ENCODE measurements around the gene LPCAT3. TPM values are rescaled to one million over a fixed set of nuclear protein-coding genes. Genes with fewer than 3 reads are reported as not detected.
A peak's percentile ranks its signal among the peaks of the same experiment; 100 is the strongest.

The LPCAT3 gene
- total and polyA plus RNA-seq, 2 of the 13 experiments (the other 11 are each of a cell fraction or from before 2014, with no cell fraction given) = 44.5 to 64.3 TPM

DNA sequence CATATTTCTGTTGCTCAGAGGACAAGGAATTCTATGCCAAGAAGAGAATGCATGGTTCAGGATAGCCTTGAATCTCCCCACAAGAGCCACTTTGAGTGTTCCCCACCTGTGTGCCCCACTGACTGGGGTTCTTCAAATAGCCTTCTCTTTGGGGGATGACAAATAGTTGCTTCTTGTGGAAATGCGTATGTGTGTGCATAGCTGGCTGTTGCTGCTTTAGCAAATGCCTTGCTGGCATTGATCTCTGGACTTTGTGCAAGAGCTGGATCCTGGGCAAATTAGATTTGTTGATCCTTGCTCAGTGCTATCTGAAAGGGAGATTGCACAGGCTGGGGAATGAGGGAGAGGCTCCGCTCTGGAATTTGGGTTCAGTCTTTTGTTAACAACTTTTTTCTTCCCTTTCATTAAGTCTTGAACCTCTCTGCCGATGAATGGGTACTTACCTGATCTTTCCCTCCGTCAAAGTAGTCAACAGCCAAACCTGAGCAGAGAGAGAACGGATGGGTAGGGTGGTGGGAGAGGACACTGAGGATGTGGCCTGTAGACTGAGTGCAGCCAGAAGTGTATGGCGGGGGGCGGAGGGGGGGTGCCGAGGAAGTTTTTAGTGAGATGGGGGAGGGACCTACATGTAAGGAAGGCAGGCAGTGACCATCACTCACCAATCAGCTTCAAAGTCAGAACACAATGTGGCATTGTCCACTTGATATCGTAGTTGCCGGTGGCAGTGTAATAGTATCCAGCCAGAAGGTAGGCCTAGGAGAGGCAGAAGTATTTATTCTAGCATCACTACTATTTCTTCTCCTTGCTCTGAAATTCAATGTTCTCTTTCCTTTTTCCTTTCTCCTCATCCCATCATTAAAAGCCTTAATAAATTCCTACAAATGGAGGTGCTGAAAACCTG is 36.9 kb downstream of the LPCAT3 start (continued):
- TF ChIP-seq RORA (CRISPR knock-in tag; IDR thresholded peaks at IDR 0.05) (no peak), TBL1XR1 (IDR thresholded peaks at IDR 0.05; ENCODE audit: borderline replicate concordance, low read length, partially characterized antibody) (no peak), SMYD3 (CRISPR knock-in tag; IDR thresholded peaks at IDR 0.05) (no peak), PHF8 (CRISPR knock-in tag; IDR thresholded peaks at IDR 0.05) (no peak; the same call in 1 of the 2 replicates), SIX4 (CRISPR knock-in tag; IDR thresholded peaks at IDR 0.05) (no peak; the same call in 1 of the 2 replicates), MTF1 (CRISPR knock-in tag; IDR thresholded peaks at IDR 0.05) (no peak), TFE3 (CRISPR knock-in tag; IDR thresholded peaks at IDR 0.05) (no peak), ZNF83 (CRISPR knock-in tag; IDR thresholded peaks at IDR 0.05; ENCODE audit: borderline replicate concordance) (no peak), REPIN1 (CRISPR knock-in tag; IDR thresholded peaks at IDR 0.05; ENCODE audit: borderline replicate concordance, low read depth) (peak; percentile 80; the same call in 1 of the 2 replicates), ZNF749 (CRISPR knock-in tag; IDR thresholded peaks at IDR 0.05; ENCODE audit: borderline replicate concordance) (no peak), ZNF274 (CRISPR knock-in tag; IDR thresholded peaks at IDR 0.05) (no peak), ELK4 (CRISPR knock-in tag; IDR thresholded peaks at IDR 0.05; ENCODE audit: borderline replicate concordance) (no peak), SP2 (CRISPR knock-in tag; IDR thresholded peaks at IDR 0.05) (0 out of 2 replicates have a peak, but pooled peaks have one; percentile 16), JUN (CRISPR knock-in tag; IDR thresholded peaks at IDR 0.05) (0 out of 2 replicates have a peak, but pooled peaks have one; percentile 29), EP300 (IDR thresholded peaks at IDR 0.05; ENCODE audit: low read depth in 2 of 2, low read length in 2 of 2) (peak; percentile 78 to 89; a peak in 3 of 4 replicates), EP300 (CRISPR knock-in tag; IDR thresholded peaks at IDR 0.05; ENCODE audit: borderline replicate concordance) (peak; percentile 83), ZNF644 (CRISPR knock-in tag; IDR thresholded peaks at IDR 0.05; ENCODE audit: low read depth) (no peak; the same call in 1 of the 2 replicates), MIER3 (CRISPR knock-in tag; IDR thresholded peaks at IDR 0.05; ENCODE audit: borderline replicate concordance) (no peak), SIX1 (CRISPR knock-in tag; IDR thresholded peaks at IDR 0.05; ENCODE audit: borderline replicate concordance) (peak; percentile 34; the same call in 1 of the 2 replicates), FOXP4 (CRISPR knock-in tag; IDR thresholded peaks at IDR 0.05) (peak; percentile 73), EED (CRISPR knock-in tag; IDR thresholded peaks at IDR 0.05) (no peak), LCORL (IDR thresholded peaks at IDR 0.05) (no peak), LCORL (CRISPR knock-in tag; IDR thresholded peaks at IDR 0.05) (peak; percentile 94), ZFY (CRISPR knock-in tag; IDR thresholded peaks at IDR 0.05) (no peak; the same call in none of the 2 replicates)
- TF ChIP-seq, protein P1, sequence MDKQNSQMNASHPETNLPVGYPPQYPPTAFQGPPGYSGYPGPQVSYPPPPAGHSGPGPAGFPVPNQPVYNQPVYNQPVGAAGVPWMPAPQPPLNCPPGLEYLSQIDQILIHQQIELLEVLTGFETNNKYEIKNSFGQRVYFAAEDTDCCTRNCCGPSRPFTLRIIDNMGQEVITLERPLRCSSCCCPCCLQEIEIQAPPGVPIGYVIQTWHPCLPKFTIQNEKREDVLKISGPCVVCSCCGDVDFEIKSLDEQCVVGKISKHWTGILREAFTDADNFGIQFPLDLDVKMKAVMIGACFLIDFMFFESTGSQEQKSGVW (CRISPR knock-in tag; IDR thresholded peaks at IDR 0.05; ENCODE audit: borderline replicate concordance) = no peak

All from HepG2 (cell line).